HG02642 (cell line): ENCODE results near the gene TNFRSF25.
A peak's percentile ranks its signal among the peaks of the same experiment; 100 is the strongest.

ENCODE experiments used
- ATAC-seq: cut with Tn5 transposase; IDR thresholded peaks from one replicate; pipeline ENCODE4 v1.9.1; 2021; ENCODE audit warnings: mild to moderate bottlenecking; ENCODE audit not compliant: unreplicated experiment, poor library complexity

TNFRSF25 gene

DNA sequence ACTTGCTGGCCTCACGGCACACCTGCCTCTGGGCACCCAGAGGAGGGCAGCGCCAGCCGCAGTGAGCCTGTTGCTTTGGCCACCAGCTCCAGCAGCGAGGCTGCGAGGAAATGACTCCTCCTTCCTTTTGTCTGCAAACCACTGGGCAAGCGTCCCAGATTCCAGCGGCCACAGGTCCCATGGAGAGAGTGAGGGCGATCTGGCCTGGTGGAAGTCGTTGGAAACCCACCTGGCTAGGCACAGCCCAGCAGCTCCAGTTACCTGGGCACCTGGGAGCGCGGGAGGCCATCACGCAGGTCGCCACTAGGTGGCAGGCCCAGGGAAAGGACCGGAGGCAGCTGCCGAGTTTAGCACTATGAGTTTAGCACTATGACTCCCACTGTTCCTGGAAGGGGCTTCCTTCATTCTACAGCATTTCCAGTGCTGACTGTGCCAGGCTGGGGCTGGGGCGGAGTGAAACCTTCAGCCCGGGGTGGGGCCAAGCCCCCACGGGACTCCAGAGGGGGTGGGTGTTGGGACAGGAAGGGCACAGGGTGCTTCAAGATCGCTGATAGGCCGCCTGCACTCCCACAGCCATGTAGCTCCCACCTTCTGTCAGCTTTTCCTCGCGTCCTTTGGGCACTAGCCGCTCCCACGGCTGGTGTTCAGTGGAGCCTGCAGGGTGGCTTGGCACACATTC is 42.5 kb downstream of the TNFRSF25 start:
- peak; percentile 50 for ATAC-seq

DNA sequence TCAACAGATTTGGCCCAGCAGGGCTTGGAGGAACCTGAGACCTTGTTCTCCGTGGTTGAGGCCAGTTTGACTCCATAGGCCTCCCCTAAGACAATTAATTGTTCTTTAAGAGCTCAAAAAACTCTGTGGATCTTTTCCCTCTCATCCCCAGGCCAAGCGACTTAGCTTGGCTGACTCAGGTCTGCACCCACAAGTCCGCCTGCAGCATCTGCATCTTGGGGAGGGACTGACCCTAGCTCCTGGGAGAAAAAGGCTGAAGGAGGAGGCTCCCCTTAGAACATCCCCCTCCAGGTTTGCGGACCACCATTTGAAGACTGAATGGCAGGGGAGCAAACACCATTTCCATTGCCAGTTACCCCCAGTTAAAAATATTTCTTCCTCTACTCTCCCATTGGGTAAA is 44.7 kb downstream of the TNFRSF25 start:
- ATAC-seq = no peak

DNA sequence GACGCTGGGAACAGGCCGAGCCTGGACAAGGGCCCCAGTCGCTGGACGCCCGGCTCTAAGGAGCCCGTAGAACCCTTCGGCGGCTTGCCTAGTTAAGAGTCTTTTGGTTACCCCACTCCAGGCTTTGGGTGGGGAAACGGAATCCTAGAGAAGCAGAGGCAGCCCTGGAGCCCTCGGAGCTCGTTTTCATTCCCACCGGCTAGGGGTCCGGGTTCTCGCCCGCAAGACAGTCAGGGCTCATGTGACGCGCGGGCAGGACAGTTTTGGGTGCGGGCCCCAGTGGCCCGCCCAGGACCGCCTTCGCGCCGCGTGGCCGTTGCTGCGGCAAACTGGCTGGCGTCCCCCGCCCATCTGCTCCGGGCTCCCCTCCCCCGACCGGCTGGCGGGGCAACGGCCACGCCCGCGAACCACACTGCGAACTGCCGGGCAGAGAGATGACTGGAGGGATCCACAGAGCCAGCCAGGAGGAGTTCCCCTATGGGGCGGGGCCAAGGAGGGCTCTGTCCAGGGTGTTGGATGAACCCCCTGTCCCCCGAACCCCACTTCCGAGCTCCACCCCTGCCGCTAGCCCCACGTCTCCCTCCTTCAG is 45.4 kb downstream of the TNFRSF25 start:
- ATAC-seq = no peak

DNA sequence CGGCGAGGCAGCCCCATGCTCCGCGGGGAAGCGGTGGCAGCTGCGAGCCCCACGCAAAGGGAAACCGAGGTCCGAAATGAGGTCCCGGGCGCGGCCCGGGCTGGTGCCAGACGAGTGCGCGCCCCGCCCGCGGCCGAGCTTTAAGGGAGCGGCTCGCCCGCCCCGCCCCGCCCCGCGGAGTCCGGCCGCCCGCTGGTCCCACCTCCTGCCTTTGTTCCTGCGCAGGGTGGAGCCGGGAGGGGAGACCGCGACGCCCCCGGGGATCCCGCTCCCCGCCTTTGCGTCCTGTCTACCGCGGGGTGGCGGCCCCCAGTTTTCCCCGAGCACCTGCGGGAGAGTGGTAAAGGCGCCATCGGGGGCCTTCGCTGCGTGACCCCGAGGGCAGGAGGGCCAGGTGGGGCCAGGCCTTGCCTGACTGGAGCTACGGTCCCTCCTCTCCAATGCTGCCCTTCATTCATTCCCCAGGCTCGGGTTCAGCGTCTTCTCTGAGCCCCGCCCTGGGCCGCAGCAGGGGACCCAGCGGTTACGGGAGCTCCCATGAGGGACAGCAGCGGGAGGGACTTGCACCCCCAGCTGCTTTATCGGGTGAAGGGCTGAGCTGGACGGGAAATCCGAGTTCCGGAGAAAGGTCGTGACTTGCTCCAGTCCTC is 46.0 kb downstream of the TNFRSF25 start, which contains the start of gene HES2:
Gene HES2, minus strand, starts transcription at position 116 of the 650 bp plus-strand sequence. Its CDS starts 99 bp downstream, at position 17.
- ATAC-seq = no peak

DNA sequence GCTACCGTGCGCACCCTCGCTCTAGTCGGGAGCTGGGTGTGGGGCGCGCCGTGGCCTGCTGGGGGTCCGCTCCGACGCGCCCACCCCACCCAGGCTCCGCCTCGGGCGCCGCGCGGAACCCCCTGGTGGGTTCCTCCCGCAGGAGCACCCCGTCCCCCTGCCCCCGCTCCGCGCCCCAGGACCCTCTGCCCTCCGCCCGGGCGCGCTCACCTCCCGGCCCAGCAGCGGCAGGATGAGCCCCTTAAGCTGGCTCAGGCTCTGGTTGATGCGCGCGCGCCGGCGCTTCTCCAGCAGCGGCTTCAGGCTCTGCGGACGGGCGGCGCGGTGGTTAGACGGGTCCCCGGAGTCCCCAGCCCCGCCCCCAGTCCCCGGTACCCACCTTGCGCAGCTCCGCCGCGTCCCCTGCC is 46.6 kb downstream of the TNFRSF25 start:
- no peak for ATAC-seq

DNA sequence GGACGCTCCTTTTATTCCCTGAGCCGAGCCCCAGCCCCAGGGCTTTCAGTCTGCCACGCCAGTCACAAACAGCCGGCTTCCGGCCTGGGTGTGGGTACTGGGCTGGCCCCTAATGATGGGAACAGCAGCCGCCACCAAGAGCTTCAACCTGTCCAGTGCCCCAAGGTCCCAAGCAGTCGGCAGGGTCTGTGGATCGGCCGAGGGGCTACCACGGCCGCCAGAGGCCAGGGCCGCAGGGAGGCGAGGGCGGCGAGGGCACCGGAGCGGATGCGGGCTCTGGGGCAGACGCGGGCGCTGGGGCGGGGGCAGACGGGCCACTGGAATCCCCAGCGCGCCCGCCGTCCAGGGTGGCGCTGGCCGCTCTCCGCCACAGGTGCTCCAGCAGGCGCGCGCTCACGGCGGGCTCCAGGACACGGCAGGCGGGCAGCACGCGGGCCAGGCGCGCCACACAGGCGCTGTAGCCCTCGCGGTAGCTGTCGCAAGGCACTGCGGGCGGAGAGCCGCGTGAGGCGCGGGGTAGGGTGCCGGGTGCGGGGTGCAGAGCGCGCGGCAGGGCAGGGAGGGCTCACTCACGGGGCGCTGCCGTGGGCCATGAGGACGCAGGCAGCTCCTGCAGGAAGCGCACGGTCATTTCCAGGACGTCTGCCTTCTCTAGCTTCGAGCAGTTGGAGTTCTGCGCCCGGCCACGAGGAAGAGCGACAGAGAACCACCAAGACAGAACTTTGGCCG is 47.1 kb downstream of the TNFRSF25 start:
- no peak for ATAC-seq

DNA sequence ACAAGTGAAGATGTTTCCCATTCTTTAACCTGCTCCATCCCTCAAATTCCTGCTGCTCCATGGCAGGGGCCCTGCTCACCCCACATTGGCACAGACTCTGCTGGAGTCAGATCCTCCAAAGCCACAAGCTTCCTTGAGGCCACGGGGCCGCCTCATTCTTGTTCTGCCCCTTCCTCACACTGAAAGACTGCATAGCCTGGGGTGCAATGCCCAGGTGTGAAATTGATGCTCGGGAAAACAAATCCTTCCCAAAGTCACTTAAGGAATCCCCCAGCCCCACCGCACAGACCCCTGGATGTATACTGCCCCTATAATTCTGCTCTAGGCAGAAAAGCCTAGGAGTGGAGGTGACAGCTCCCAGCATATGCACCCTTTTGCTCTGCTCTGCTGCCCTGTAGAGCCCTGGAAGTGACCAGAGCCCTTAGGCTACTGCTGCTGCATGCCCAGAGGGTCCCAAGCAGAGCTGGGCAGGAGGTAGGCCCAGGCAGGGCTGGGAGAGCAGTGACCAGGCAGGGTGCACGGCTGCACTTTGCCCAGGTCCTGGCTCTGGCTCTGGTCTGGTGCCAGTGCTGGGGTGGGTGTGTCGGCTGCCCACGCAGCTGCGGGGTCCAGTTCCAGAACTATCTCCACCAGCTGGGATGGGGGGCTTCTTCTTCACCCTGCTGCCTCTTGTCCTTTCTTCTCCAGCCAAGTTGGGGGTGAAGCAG is 47.9 kb downstream of the TNFRSF25 start:
- ATAC-seq = no peak

DNA sequence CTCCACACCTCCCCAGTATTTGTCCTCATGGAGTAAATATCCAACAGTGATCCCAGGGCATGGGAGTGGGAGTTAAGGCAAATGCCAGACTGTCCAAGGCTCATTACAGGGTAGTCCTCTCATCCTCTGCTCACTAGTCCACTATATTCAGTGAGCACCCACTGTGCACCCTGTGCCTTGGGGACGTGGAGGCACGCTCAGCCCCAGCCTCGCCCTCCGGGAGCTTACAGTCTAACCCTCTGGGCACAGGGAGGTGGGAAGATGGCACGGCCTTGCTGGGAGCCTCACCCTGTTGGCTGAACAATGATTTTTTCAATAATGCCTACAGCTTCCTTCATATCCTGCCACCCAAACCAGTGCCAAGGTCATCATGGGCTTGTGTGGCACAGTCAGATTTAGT is 49.1 kb downstream of the TNFRSF25 start:
- no peak for ATAC-seq

DNA sequence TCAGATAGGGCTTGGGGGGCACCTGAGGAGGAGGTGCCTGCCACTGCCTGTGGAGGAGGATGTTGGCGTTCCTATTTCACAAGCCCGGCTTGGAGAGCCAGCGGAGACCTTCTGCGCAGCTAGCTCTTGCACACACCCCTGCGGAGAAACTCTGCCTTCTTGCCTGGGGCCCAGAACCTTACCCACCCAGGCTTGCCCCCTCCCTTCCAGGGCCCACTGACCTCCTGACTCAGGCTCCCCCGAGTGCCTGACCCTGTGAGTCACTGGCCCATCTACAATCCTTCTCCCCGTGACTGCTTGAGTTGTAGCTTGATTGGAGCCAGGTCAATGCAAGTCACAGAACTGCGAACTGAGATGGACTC is 49.7 kb downstream of the TNFRSF25 start:
- ATAC-seq = no peak

DNA sequence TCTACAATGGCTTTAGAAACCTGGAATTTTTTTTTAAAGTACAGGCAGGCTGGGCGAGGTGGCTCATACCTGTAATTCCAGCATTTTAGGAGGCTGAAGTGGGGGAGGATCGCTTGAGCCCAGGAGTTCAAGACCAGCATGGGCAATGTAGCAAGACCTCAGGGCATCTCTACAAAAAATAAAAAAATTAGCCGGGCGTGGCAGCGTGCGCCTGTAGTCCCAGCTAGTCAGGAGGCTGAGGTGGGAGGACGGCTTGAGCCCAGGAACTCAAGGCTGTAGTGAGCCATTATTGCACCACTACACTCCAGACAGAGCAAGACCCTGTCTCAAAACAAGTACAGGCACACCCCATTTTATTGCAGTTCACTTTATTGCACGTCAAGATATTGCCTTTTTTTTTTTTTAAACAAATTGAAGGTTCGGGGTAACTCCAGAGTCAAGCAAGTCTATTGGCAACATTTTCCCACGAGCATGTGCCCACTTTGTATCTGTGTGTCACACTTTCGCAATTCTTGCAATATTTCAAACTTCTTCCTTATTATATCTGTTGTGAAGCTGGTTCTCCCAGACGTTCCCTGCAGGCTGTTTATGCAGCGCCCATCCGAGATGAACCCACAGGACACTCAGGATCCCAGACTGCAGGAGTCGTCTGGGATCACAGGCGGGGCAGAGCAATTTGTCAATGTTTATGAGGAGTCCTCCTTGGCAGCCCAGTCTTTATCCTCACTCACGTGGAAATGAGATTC is 50.9 kb downstream of the TNFRSF25 start:
- ATAC-seq = no peak

DNA sequence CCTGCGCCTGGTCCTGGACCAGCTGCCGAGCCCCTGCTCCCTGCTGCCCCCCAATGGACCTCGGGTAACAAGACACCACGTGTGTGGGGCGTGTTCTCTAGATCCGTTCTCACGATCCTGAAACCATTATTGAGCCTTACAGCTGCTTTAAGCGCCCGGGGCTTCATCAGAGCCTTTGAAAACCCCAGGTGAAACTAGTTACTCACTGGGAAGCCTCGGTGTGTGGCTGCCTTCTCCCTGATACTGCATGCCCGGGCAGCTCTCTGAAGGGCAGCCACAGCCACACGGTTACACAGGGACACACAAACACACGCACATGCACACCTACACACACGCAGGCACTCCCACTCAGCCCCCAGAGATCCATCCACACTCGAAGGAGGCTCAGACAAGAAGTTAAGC is 51.5 kb downstream of the TNFRSF25 start:
- ATAC-seq = peak; percentile 66

DNA sequence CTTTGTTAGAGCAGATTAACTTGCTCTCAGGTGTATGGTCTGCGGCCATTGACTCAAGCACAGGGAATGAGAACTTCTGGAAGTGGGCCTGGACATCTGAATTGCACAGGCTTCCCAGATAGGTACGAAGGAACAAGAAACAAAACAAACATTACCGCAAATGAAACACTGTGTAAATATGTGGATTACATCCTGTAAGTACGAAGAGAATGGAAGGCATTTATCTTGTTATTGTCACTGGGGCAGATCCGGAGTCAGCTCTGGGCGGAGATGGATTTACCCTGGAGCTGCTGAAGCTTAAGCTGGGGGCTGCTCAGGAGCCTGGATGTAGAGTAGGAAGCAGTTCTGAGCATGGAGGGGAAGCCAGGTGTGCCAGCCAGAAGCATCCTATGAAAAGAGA is 53.1 kb downstream of the TNFRSF25 start:
- ATAC-seq = no peak
